Activated T-helper 1 cell treated with anti-CD3 and anti-CD28 coated beads, Interleukin-12 subunit alpha, Interleukin-12 subunit beta, Interleukin-2, Interleukin-4 antibody, amounts not matched to agents 30 ng/mL and 10 ng/mL and 1 ng/mL, durations not matched to agents 14 hours and 24 hours and 36 hours (primary cell): ENCODE results near the gene PKN3. TPM values are rescaled to one million over a fixed set of nuclear protein-coding genes. Genes with fewer than 3 reads are reported as not detected.

Experiments
- DNase-seq: peaks from one replicate; pipeline ENCODE4 v3.0.0; 2021; ENCODE audit warnings: low spot score
- H3K27ac Mint-ChIP-seq: one replicate; pipeline ENCODE4 v1.8.0; 2021; ENCODE audit warnings: mild to moderate bottlenecking, mixed read lengths
- H3K27me3 Mint-ChIP-seq: one replicate; pipeline ENCODE4 v1.8.0; 2022; ENCODE audit warnings: mild to moderate bottlenecking, moderate library complexity, mixed read lengths; ENCODE audit not compliant: insufficient read depth
- H3K36me3 Mint-ChIP-seq: one replicate; pipeline ENCODE4 v1.8.0; 2021; ENCODE audit warnings: low read depth, mixed read lengths
- H3K4me1 Mint-ChIP-seq: one replicate; pipeline ENCODE4 v1.8.0; 2021; ENCODE audit warnings: low read depth, mixed read lengths
- H3K4me3 Mint-ChIP-seq: one replicate; pipeline ENCODE4 v1.8.0; 2021; ENCODE audit warnings: mild to moderate bottlenecking, moderate library complexity, mixed read lengths
- H3K9me3 Mint-ChIP-seq: one replicate; pipeline ENCODE4 v1.8.0; 2021; ENCODE audit warnings: mixed read lengths
- intact Hi-C: fragments of 100-400 bp; cut with micrococcal nuclease; formaldehyde crosslinking; loops from one replicate; pipeline ENCODE4 v1.15.1; 2024
- total RNA-seq: library from RNA; stranded (reverse); gene quantifications from 2 replicates; pipeline ENCODE4 v1.2.3, GENCODE V29; 2022

Gene PKN3
- total RNA-seq, 1 donor from 2014 or later = 17.7 TPM

- Mint-ChIP-seq H3K4me1 (peaks cover 42% of the 10 kb centered on the region), H3K36me3 (peaks cover 2% of the 10 kb centered on the region), H3K27ac (peak within 1 kb of the TSS; percentile 93), H3K4me3 (peak within 1 kb of the TSS; percentile 92), H3K9me3 (no peaks in the 10 kb centered on the region), H3K27me3 (no peaks in the 10 kb centered on the region)
- intact Hi-C loops = loop anchor here (1.0 to 10.0 kb wide), 12 partner anchors 22 to 353 kb away; partner anchors contain the start of genes DOLK, DYNC2I2, ENDOG and KYAT1
- peak; percentile 99 for DNase-seq
These were observed 21.8 kb downstream of the PKN3 start, which contains the start of gene ZDHHC12 for GRCh38 chr9:128723866-128724743. ZDHHC12 (minus strand) TSS chr9:128724127; CDS start chr9:128724093, 34 bp downstream.

GRCh38 chr9:128724744-128725211 is 22.5 kb downstream of the PKN3 start:
- Mint-ChIP-seq H3K27me3 (no peaks in the 10 kb centered on the region), H3K36me3 (peaks cover 2% of the 10 kb centered on the region), H3K27ac (peak overlapping the region; percentile 80), H3K9me3 (no peaks in the 10 kb centered on the region), H3K4me1 (peaks cover 42% of the 10 kb centered on the region), H3K4me3 (peak overlapping the region; percentile 92)
- peak; percentile 20 for DNase-seq
- intact Hi-C loops = loop anchor here (1.0 to 10.0 kb wide), 12 partner anchors 22 to 353 kb away; partner anchors contain the start of genes DOLK, DYNC2I2, ENDOG and KYAT1

- intact Hi-C loops = loop anchor here (10.0 kb wide), 1 partner anchor 217 kb away; the partner anchor contains the start of genes DOLK and NUP188
- H3K9me3 Mint-ChIP-seq = no peaks in the 10 kb centered on the region
- H3K4me1 Mint-ChIP-seq = peaks cover 35% of the 10 kb centered on the region
- H3K36me3 Mint-ChIP-seq = no peaks in the 10 kb centered on the region
- H3K27ac Mint-ChIP-seq = no peak overlapping the region
- no peaks in the 10 kb centered on the region for H3K27me3 Mint-ChIP-seq
- DNase-seq = no peak
- H3K4me3 Mint-ChIP-seq = no peak overlapping the region
These were observed 25.4 kb downstream of the PKN3 start for GRCh38 chr9:128727640-128728248.

- H3K27ac Mint-ChIP-seq = no peak overlapping the region
- intact Hi-C loops = loop anchor here (10.0 kb wide), 1 partner anchor 217 kb away; the partner anchor contains the start of genes DOLK and NUP188
These were observed 26.0 kb downstream of the PKN3 start for GRCh38 chr9:128728298-128728697.

GRCh38 chr9:128729302-128729701 is 27.0 kb downstream of the PKN3 start:
- Mint-ChIP-seq H3K9me3 (no peaks in the 10 kb centered on the region), H3K4me1 (peaks cover 24% of the 10 kb centered on the region), H3K36me3 (no peaks in the 10 kb centered on the region), H3K4me3 (no peak overlapping the region), H3K27me3 (no peaks in the 10 kb centered on the region), H3K27ac (no peak overlapping the region)
- DNase-seq = no peak
- intact Hi-C loops = loop anchor here (10.0 kb wide), 1 partner anchor 215 kb away; the partner anchor contains the start of genes DOLK and NUP188

More at GRCh38 chr9:128728298-128728697, 26.0 kb downstream of the PKN3 start:
- H3K9me3 Mint-ChIP-seq = no peaks in the 10 kb centered on the region
- H3K27me3 Mint-ChIP-seq = no peaks in the 10 kb centered on the region
- H3K4me3 Mint-ChIP-seq = no peak overlapping the region
- no peaks in the 10 kb centered on the region for H3K36me3 Mint-ChIP-seq
- DNase-seq = no peak
- peaks cover 29% of the 10 kb centered on the region for H3K4me1 Mint-ChIP-seq

GRCh38 chr9:128729766-128730517 is 27.6 kb downstream of the PKN3 start:
- Mint-ChIP-seq H3K4me3 (no peak overlapping the region), H3K9me3 (no peaks in the 10 kb centered on the region), H3K27me3 (no peaks in the 10 kb centered on the region), H3K27ac (no peak overlapping the region), H3K4me1 (peaks cover 18% of the 10 kb centered on the region), H3K36me3 (no peaks in the 10 kb centered on the region)
- no peak for DNase-seq
- intact Hi-C loops = loop anchor here (10.0 kb wide), 1 partner anchor 215 kb away; the partner anchor contains the start of genes DOLK and NUP188

- H3K36me3 Mint-ChIP-seq = peaks cover 2% of the 10 kb centered on the region
- DNase-seq = no peak
- H3K4me1 Mint-ChIP-seq = peaks cover 8% of the 10 kb centered on the region
- no peak overlapping the region for H3K27ac Mint-ChIP-seq
- no peaks in the 10 kb centered on the region for H3K27me3 Mint-ChIP-seq
- intact Hi-C loops = no loop called here
- no peaks in the 10 kb centered on the region for H3K9me3 Mint-ChIP-seq
- H3K4me3 Mint-ChIP-seq = no peak overlapping the region
These were observed 28.8 kb downstream of the PKN3 start for GRCh38 chr9:128731093-128731492.

GRCh38 chr9:128731691-128732090 is 29.4 kb downstream of the PKN3 start:
- Mint-ChIP-seq H3K4me3 (no peak overlapping the region), H3K4me1 (peaks cover 5% of the 10 kb centered on the region), H3K27ac (no peak overlapping the region), H3K9me3 (no peaks in the 10 kb centered on the region), H3K36me3 (peaks cover 2% of the 10 kb centered on the region), H3K27me3 (no peaks in the 10 kb centered on the region)
- intact Hi-C loops = loop anchor here (2.0 kb wide), 1 partner anchor 55 kb away; the partner anchor contains the start of gene TBC1D13
- DNase-seq = no peak

GRCh38 chr9:128732576-128732975 is 30.3 kb downstream of the PKN3 start:
- Mint-ChIP-seq H3K36me3 (peaks cover 5% of the 10 kb centered on the region), H3K4me3 (no peak overlapping the region)
- intact Hi-C loops = loop anchor here (2.0 kb wide), 1 partner anchor 54 kb away; the partner anchor contains the start of gene TBC1D13

GRCh38 chr9:128733256-128733655 is 31.0 kb downstream of the PKN3 start:
- intact Hi-C loops = loop anchor here (2.0 kb wide), 1 partner anchor 54 kb away; the partner anchor contains the start of gene TBC1D13
- no peaks in the 10 kb centered on the region for H3K27me3 Mint-ChIP-seq
- peaks cover 5% of the 10 kb centered on the region for H3K36me3 Mint-ChIP-seq
- no peak for DNase-seq
- no peak overlapping the region for H3K4me3 Mint-ChIP-seq
- H3K9me3 Mint-ChIP-seq = no peaks in the 10 kb centered on the region
- H3K27ac Mint-ChIP-seq = no peak overlapping the region
- H3K4me1 Mint-ChIP-seq = no peaks in the 10 kb centered on the region

More at GRCh38 chr9:128732576-128732975, 30.3 kb downstream of the PKN3 start:
- no peaks in the 10 kb centered on the region for H3K27me3 Mint-ChIP-seq
- no peaks in the 10 kb centered on the region for H3K9me3 Mint-ChIP-seq
- H3K27ac Mint-ChIP-seq = no peak overlapping the region
- DNase-seq = no peak
- peaks cover 2% of the 10 kb centered on the region for H3K4me1 Mint-ChIP-seq

GRCh38 chr9:128735373-128735772 is 33.1 kb downstream of the PKN3 start:
- Mint-ChIP-seq H3K27ac (no peak overlapping the region), H3K9me3 (no peaks in the 10 kb centered on the region), H3K4me1 (no peaks in the 10 kb centered on the region), H3K27me3 (no peaks in the 10 kb centered on the region), H3K4me3 (no peak overlapping the region), H3K36me3 (peaks cover 8% of the 10 kb centered on the region)
- intact Hi-C loops = no loop called here
- DNase-seq = no peak

GRCh38 chr9:128742401-128742800 is 40.1 kb downstream of the PKN3 start:
- intact Hi-C loops = no loop called here
- no peak overlapping the region for H3K27ac Mint-ChIP-seq
- peaks cover 3% of the 10 kb centered on the region for H3K36me3 Mint-ChIP-seq
- no peak overlapping the region for H3K4me3 Mint-ChIP-seq
- H3K27me3 Mint-ChIP-seq = no peaks in the 10 kb centered on the region
- H3K4me1 Mint-ChIP-seq = no peaks in the 10 kb centered on the region
- no peaks in the 10 kb centered on the region for H3K9me3 Mint-ChIP-seq
- DNase-seq = no peak
